Effector CD4-positive, alpha-beta T cell (primary cell): ENCODE results near the gene SATB1.
"Not testable (repeated sequence)": the region's sequence is repeated elsewhere in the genome, so short reads cannot be mapped to it uniquely, and the experiment has no call there.

Source experiments
- DNase-seq: peaks from one replicate; pipeline ENCODE4 v3.0.0-alpha.2; 2020
- total RNA-seq: gene quantifications from one replicate; lab custom pipeline; 2026; lab: John Stamatoyannopoulos, UW

Gene SATB1
- 242 reads per million, percentile 94 among the genes with 10 or more reads in this experiment for total RNA-seq

GRCh38 chr3:18424729-18425640 lies at the start of gene SATB1:
SATB1 (minus strand) TSS chr3:18425339; CDS start chr3:18420967, 4,372 bp downstream.
- peak; percentile 56 for DNase-seq

GRCh38 chr3:18474202-18474601 lies 49.1 kb upstream of the SATB1 start:
- no peak for DNase-seq

DNA sequence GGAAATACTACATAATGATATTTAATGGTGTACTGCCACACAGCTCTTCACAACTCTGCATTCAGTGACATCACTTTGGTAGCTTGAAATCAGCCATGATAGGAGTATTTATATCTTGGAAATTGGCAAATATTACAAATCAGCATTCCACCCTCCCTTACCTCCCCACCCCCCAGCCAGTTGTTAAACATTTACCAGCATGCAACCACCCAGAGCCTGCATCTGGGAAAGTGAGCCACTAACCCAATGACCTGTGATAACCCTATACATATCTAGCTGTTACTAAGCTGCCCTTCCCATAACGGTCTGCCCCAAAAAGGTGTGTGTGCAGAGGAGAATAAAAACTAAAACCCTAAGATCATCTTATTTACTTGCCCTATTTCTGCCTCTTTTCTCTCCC lies 44.6 kb upstream of the SATB1 start:
- DNase-seq: no peak

DNA sequence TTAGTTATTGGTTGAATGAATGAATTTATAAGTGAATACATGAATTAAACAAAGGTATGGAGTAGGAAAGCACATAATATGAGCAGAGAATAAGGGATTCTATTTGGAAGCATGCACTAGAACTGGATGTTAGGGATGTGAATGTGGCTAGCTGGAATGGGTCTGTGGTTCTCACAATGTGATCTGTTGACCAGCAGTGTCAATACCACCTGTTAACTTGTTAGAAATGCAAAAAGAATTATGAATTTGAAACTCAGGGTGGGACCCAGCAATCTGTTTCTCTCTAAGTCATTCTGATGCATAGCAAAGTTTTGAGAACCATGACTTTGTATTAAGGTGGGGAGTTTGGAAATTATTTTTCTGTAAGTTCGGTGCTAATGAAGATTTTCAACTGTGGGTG lies 41.0 kb upstream of the SATB1 start:
- DNase-seq: no peak

- no peak for DNase-seq
Observed at GRCh38 chr3:18454766-18455165, 29.6 kb upstream of the SATB1 start.

DNA sequence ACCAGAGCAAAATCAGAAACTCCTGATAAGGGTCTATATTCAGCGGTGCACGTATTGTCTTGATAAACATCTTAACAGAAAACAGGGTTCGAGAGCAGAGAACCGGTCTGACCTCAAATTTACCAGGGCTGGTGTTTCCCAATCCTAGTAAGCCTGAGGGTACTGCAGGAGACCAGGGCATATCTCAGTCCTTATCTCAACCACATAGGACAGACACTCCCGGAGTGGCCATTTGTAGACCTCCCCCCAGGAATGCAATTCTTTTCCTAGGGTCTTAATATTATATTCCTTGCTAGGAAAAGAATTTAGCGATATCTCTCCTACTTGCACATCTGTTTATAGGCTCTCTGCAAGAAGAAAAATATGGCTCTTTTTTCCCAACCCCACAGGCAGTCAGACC lies 24.5 kb upstream of the SATB1 start:
- not testable (repeated sequence) for DNase-seq

DNA sequence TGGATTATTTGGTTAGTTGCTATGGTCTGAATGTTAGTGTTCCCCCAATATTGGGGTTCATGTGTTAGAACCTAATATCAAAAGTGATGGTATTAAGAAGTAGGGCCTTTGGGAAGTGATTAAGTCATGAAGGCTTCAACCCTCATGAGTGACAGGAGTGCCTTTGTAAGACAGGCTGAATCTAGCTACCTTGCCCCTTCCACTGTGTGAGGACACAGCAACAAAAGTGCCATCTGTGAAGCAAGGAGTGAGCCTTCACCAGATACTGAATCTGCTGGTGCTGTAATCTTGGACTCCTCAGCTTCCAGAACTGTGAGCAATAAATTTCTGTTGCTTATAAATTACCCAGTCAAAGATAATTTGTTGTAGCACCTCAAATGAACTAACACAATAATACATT lies 22.6 kb upstream of the SATB1 start:
- DNase-seq: no peak

DNA sequence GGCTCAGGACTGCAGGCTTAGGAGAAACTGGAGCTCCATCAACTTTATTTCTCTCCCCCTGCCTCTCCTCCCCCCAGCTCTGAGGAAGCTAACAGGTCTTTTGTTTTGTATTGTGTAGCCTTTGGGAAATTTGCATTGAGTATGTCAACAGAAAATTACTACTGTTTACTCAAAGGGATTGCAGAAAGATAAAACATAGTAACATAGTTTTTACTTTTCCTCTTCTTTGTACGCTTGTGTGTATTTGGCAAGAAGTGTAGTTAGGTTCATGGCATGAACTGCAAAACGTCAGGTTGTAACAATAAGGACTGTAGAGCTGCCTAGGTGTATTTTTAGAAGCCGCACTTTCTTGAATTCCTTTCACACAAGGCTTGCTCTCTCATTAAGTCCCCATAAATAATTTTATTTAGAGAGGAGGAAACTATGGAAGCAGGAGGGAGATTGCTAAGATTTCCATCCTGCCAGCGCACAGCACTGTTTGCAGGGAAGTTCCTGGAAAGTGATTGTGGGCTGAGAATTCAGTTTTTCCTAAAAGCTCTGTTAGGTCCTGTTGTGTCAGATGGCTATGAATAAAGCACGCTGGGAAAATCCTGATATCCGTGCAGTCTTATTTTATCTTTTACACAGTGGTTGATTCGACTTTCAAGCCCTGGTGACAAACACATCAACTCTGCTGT lies 21.1 kb upstream of the SATB1 start:
- DNase-seq: no peak

GRCh38 chr3:18445401-18446148 lies 20.4 kb upstream of the SATB1 start:
- peak; percentile 72 for DNase-seq

GRCh38 chr3:18444595-18445400 lies 19.7 kb upstream of the SATB1 start:
- peak; percentile 66 for DNase-seq

GRCh38 chr3:18443665-18444594 lies 18.8 kb upstream of the SATB1 start:
- DNase-seq: no peak

DNA sequence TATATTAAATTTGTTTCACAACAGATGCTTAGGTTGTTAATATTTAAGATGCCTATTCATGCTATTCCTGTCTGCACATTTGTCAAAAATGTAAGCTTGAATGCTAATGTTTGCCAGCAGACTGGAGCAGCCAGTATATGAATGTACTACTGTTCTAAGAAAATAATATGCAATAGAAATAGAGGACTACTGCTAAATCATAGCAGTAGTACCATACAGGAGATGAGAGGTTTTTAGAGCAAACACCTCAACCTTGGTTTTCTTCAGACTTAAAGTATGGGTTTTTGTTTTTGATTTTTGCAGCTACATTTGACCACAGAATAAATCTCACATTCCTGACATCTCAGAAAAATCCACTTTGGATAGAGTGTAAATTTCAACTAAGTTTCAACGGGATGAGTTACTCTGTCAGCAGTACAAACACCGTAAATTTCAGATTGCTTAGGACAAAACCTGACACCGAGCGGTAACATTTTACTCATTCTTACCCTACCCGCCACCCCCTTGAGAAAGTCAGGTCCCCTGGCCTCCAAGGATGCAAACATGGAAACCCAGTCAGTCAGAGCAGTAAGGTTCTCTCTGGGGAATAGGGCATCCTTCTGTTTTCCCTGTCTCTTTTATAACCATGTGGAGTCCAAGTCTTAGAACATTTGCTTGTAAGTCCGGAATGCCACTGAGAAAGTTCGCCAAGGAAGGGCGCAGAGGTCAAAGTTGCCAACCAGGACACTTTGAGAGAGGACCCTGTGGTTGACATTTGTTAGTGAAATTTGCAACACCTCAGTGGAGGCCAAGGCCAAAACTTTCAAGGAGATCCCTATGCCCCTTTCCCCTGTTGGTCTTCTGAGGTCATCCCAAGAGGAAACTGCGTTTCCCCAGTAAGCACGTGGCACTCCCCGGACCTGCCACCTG lies 17.9 kb upstream of the SATB1 start:
- no peak for DNase-seq

GRCh38 chr3:18441551-18441950 lies 16.4 kb upstream of the SATB1 start:
- no peak for DNase-seq

DNA sequence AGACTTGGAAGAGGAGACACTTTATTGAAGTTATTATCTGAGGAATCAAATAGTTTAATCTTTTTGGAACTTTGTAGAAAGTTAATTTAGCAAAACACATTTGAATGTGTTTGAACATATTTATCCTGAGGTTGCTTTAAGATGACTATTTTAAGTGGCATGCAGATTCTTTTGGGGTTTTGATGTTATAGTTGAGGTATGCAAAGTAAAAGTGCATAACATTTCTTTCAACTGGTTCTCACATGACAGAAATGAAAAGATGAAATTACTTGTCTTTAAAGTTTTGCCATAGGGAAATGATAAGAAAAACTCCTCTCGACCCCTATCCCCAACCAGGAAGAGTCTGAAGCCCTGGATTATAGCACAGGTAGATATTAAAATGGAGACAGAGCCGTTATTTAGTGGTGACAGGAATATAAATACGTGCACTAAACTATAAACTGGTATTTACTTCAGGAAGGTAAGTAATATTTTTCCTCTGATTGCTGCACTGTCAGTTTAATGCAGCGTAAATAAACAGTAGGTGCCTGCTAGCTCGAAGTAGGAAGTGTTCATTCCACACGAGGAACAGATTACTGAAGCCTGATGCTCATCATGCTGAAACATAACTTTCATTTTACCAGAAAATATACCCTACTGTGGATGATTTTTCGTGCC lies 15.1 kb upstream of the SATB1 start:
- DNase-seq: no peak

- DNase-seq: no peak
Observed at GRCh38 chr3:18439281-18439680, 14.1 kb upstream of the SATB1 start.

GRCh38 chr3:18438586-18438985 lies 13.4 kb upstream of the SATB1 start:
- DNase-seq: peak; percentile 43

GRCh38 chr3:18436213-18436612 lies 11.1 kb upstream of the SATB1 start:
- no peak for DNase-seq

DNA sequence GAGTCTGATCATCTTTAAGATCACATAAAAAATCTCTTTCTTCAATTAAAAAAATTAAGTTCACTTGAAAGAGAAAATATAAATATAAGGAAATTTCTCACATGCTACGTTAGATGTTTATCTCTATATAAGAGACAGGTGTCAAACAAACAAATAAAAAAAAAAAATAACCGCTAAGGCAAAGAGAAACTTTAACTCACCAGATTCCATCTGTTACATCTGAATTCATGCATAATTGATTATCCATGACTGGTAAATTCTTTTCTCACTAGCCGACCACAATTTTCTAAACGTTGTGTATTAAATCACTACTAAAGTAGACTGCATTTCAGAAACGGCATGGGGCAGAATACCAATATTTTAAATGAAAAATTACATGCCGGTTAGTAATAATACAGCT lies 9.6 kb upstream of the SATB1 start:
- no peak for DNase-seq

DNA sequence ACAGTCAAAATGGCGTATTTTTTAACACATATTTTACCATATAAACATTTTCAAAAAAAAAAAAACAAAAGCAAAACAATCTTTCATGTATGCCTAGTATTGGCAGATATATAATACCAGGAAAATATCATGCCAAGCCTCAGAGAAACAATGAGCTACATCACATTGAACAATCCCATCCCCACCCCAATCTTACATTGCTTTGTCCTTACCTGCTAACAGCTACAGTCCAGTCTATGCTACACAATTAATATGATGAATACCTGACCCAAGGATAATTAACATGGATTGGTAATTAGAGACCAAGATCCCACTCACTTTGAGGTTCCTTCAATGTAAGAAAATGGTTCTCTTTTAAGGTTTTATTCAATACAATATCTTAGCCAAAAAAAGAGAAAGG lies 7.6 kb upstream of the SATB1 start:
- no peak for DNase-seq

DNA sequence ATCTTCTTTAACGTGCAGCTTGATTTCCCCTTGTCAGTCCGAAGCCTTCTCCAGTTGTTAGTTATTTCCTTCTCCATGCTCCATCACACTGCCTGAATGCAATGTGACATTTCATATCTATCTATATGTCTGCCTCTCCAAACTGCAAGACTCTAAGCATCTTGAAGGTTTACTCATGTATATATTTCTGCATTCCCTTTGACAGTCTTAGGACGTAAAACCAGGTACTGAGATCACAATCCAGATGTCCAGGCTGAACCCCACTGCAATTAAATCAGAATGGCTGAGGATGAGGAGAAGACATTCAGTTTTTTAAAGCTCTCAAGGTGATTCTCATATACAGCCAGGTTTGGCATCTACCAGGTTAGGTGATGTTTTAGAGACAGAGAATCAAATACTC lies 6.1 kb upstream of the SATB1 start:
- DNase-seq: no peak
